ENCODE measurements around the gene INPP4B. TPM values are rescaled to one million over a fixed set of nuclear protein-coding genes. Genes with fewer than 3 reads are reported as not detected.

Gene INPP4B
- polyA plus RNA-seq, 4 donors: 4.9 to 8.7 (median 8.1) TPM

GRCh38 chr4:142194905-142195304, 651.2 kb downstream of the INPP4B start:
- DNase-seq (ENCODE audit: low read depth in 4 of 4, low spot score in 3 of 4): no peak

GRCh38 chr4:142191901-142192300, 654.2 kb downstream of the INPP4B start:
- no peak for DNase-seq (ENCODE audit: low read depth in 4 of 4, low spot score in 3 of 4)

GRCh38 chr4:142181021-142181420, 665.1 kb downstream of the INPP4B start:
- DNase-seq (ENCODE audit: low read depth in 4 of 4, low spot score in 3 of 4): no peak

GRCh38 chr4:142169216-142169615, 676.9 kb downstream of the INPP4B start:
- no peak for DNase-seq (ENCODE audit: low read depth in 4 of 4, low spot score in 3 of 4)

GRCh38 chr4:142168181-142168580, 677.9 kb downstream of the INPP4B start:
- DNase-seq (ENCODE audit: low read depth in 4 of 4, low spot score in 3 of 4): no peak

GRCh38 chr4:142164767-142165500, 681.2 kb downstream of the INPP4B start:
- DNase-seq (ENCODE audit: low read depth in 4 of 4, low spot score in 3 of 4): no peak

- no peak for DNase-seq (ENCODE audit: low read depth in 4 of 4, low spot score in 3 of 4)
Observed at GRCh38 chr4:142161086-142161485, 685.0 kb downstream of the INPP4B start.

- no peak for DNase-seq (ENCODE audit: low read depth in 4 of 4, low spot score in 3 of 4)
Observed at GRCh38 chr4:142160509-142160908, 685.6 kb downstream of the INPP4B start.

GRCh38 chr4:142158980-142159379, 687.1 kb downstream of the INPP4B start:
- no peak for DNase-seq (ENCODE audit: low read depth in 4 of 4, low spot score in 3 of 4)

- DNase-seq (ENCODE audit: low read depth in 4 of 4, low spot score in 3 of 4): no peak
Observed at GRCh38 chr4:142156256-142156655, 689.8 kb downstream of the INPP4B start.

- no peak for DNase-seq (ENCODE audit: low read depth in 4 of 4, low spot score in 3 of 4)
Observed at GRCh38 chr4:142155347-142155746, 690.8 kb downstream of the INPP4B start.

GRCh38 chr4:142150483-142150882, 695.6 kb downstream of the INPP4B start:
- DNase-seq (ENCODE audit: low read depth in 4 of 4, low spot score in 3 of 4): no peak

GRCh38 chr4:142144813-142145212, 701.3 kb downstream of the INPP4B start:
- no peak for DNase-seq (ENCODE audit: low read depth in 4 of 4, low spot score in 3 of 4)

GRCh38 chr4:142142366-142143054, 703.6 kb downstream of the INPP4B start:
- no peak for DNase-seq (ENCODE audit: low read depth in 4 of 4, low spot score in 3 of 4)

GRCh38 chr4:142141224-142141623, 704.9 kb downstream of the INPP4B start:
- DNase-seq (ENCODE audit: low read depth in 4 of 4, low spot score in 3 of 4): no peak

GRCh38 chr4:142130666-142131065, 715.4 kb downstream of the INPP4B start:
- peak in 1 of 4 donors; percentile 8 for DNase-seq (ENCODE audit: low read depth in 4 of 4, low spot score in 3 of 4)

- DNase-seq (ENCODE audit: low read depth in 4 of 4, low spot score in 3 of 4): no peak
Observed at GRCh38 chr4:142129931-142130330, 716.2 kb downstream of the INPP4B start.

- no peak for DNase-seq (ENCODE audit: low read depth in 4 of 4, low spot score in 3 of 4)
Observed at GRCh38 chr4:142129473-142129872, 716.6 kb downstream of the INPP4B start.

- peak in 3 of 4 donors; percentile 34 to 51 (median 46) for DNase-seq (ENCODE audit: low read depth in 4 of 4, low spot score in 3 of 4)
Observed at GRCh38 chr4:142128529-142128928, 717.6 kb downstream of the INPP4B start.

GRCh38 chr4:142126890-142127497, 719.1 kb downstream of the INPP4B start:
- DNase-seq (ENCODE audit: low read depth in 4 of 4, low spot score in 3 of 4): peak in 3 of 4 donors; percentile 47 to 50 (median 49)

- DNase-seq (ENCODE audit: low read depth in 4 of 4, low spot score in 3 of 4): no peak
Observed at GRCh38 chr4:142124874-142125273, 721.2 kb downstream of the INPP4B start.

Measured in left renal pelvis (tissue), 4 donors.